GM19463 (cell line): ENCODE results near the gene CALB2.
A peak's percentile ranks its signal among the peaks of the same experiment; 100 is the strongest.

Experiments
- ATAC-seq: cut with Tn5 transposase; IDR thresholded peaks from one replicate; pipeline ENCODE4 v1.9.1; 2021; ENCODE audit warnings: mild to moderate bottlenecking, moderate library complexity; ENCODE audit not compliant: unreplicated experiment

The CALB2 gene

DNA sequence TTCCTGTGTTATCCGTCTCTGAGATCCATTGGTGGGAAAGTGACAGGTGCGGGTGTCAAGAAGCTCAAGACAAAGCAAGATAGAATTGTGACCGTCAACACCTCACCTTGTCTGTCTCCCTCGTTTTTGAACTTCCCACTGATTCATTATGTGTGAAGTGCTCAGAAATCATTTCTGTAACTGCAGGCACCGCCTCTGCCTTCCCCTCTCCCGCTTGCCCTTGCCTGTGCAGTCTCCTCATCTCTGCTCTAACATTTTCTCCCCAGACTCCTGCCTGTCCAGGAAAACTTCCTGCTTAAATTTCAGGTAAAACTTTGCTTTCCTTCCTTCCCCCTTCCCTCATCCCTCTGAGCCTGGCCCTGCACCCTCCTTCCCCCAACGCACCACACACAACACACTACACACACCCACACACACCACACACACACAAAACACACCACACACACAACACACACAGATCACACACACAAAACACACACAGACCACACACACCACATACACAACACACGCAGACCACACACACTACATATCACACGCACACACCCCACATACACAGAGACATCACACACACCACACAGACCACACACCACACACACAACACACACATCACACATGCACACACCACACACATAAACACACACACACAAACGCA is 25.7 kb downstream of the CALB2 start:
- no peak for ATAC-seq

GRCh38 chr16:71387045-71387871 is 28.7 kb downstream of the CALB2 start:
- no peak for ATAC-seq

- ATAC-seq, result no peak
Observed at GRCh38 chr16:71389330-71389729, 30.8 kb downstream of the CALB2 start.

DNA sequence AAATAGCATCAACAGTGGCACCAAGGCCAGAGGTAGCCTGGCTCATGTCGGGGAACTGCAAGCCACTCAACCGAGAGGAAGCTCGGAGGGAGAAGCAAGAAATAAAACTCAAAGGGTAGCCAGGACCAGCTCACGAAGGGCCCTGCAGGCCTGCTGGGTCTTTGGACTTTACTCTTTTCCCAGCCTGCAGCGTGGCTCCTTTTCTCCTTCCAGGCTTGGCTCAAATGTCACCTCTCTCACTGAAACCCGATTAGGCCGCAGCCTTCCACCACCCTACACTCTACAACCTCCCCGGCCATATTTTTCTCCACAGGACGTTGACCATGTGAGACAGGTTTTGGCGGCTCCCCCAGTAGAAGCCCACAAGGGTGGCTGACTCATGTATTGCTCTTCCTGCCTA is 38.1 kb downstream of the CALB2 start:
- no peak for ATAC-seq

DNA sequence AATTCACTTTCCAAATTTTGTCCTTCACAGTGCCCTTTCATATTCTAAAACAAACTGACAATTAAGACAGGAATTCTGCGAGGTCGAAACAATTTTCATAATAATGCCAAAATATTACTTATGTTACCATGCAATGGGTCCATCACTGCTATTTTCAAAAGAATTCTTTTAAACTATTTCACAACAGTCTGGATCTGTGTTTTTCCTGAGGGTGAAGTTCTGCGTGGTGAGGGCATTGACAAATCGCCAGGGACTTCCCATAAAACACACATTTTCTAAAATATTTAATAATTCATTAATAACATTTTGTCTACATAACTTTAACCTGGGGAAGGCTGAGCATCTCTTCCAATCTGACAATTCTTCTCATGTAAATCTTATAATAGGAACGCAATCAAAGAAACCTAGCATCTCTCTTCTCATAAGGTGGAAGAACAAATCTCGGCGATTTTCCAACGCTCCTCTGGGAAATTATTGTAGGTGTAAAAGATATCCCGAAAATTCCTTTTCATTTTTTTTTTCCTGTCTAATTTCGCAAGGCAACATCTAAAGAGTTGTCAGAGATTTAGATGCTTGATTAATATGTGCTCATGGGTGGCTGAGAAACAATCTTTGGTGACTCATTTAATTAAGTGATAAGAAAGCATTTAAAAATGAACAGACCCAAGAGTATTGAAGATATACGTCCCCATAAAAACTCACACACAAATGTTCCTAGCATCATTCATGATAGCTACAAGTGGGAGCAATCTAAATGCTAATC is 41.5 kb downstream of the CALB2 start:
- ATAC-seq, result no peak

DNA sequence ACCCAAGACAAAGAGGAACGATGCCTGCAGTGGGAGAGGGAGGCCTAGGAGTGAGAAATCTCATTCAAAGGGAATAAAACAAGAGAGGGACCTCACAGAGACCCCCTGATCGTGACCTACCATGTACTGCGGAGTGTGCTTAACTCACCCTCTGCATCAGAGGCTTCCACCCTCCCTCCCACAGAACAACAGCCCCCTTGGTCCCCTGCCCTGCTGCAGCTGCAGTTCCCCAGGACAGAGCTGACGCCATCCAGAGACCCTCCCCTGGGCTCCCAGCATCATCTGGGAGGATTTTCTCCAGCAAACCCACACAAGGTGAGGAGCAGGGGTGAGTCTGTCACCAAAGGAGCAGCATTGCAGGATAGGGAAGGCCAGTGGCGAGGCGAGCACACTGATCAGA is 43.5 kb downstream of the CALB2 start:
- ATAC-seq, result no peak

DNA sequence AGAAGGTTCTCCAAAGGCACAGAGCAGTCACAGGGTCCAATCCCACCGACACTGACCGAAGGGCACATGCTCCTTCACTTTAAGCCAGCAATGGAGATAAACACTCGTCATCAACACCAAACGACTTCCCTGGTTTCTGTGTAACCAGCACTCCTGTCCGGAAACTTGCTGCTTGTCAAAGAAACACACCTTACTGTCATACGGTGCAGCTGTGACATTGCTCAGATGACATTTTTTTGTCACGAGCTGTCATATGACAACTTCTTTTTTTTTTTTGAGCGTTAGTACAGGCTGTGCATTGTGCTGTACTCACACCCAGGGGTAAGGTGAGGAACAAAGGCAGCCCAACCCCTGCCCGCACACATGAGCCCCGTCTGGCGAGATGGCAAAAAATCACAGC is 44.2 kb downstream of the CALB2 start:
- ATAC-seq, result no peak

- ATAC-seq, result no peak
Observed at GRCh38 chr16:71404364-71404763, 45.8 kb downstream of the CALB2 start.

GRCh38 chr16:71406316-71406715 is 47.8 kb downstream of the CALB2 start:
- no peak for ATAC-seq

DNA sequence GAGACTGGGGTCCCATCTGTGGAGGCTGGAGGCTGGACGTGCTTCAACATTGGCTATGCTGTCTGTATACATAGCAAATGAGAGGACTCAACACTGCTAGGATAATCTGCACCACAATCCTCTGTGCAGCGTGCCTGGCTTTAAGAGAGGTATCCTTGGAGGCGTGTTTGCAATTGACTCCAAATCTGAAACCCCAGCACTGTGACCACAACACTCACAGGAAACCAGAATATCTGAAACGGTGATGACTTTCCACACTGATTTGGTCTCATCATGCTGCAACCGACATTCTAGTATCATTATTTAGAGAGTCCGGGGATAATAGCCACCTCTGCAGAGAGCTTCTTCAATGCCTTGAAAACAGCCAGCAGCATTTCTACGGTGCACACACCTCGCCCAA is 48.2 kb downstream of the CALB2 start:
- no peak for ATAC-seq

DNA sequence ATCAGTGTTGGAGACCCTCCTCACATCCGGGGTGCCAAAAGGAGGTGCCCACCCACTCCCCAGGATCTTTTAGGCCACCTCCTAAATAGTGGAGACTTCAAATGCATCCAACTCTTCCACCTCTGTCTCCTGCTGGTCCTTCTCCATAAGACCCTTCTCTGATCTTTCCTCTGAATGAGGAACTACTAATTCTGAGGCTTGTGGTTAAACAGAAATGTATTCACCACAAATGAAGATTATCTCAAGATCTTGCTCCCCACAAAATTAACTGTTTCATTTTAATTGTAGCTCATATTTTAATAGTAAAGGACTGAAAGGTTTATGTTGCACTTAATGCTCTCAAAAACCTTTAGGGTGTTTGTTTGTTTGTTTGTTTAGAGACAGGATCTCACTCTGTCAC is 49.2 kb downstream of the CALB2 start:
- ATAC-seq, result no peak

- no peak for ATAC-seq
Observed at GRCh38 chr16:71408536-71408935, 50.0 kb downstream of the CALB2 start.

DNA sequence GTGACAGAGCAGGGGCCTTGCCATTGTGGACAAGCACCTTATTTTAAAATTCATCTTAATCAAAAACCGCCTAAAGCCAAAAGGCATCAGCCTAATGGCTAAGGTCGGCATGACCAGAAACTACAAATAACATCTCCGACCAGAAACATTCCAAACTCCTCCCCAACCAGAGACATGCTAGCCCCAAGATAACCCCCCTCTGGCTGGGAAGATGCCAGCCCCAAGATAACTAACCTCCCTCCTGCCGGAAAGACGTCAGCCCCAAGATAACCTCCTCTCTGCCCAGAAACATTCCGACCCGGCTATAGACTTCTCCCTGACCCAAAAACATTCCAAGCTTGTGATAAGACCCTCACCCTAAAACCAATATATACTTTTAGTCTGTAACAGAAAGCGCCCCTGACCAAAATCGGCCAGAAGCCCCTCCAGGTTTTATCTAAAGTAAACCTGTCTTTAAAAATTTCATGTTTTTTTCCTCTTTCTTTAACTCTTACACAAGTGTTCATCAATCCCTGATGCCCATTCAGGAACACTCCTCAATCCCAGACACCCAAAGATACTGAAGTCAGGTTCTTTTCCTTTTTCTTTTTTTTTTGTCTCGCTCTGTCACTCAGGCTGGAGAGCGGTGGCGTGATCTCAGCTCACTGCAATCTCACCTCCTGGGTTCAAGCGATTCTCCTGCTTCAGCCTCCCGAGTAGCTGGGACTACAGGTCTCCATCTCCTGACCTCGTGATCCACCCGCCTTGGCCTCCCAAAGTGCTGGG is 50.7 kb downstream of the CALB2 start:
- ATAC-seq, result no peak

- no peak for ATAC-seq
Observed at GRCh38 chr16:71410146-71410545, 51.6 kb downstream of the CALB2 start.

GRCh38 chr16:71412270-71413160 is 54.0 kb downstream of the CALB2 start:
- ATAC-seq, result peak; percentile 58

DNA sequence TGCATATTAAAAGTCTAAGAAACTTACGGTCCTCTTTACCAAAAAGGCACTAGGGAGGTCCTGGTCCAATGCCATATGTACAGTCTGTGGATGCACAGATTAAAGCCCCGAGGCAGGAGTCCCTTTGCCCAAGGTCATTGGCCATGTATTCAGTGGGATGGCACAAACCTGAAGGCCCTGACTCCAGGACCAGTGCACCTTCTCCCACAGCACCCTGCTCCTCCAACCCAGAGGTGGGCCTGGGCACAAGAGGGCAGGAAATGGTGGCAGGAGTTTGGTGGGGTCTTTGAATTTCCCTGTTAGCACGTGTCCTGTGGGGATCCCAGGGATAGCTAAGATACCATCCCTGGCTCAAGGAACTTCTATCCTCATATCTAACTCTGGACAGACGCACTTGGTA is 54.8 kb downstream of the CALB2 start:
- no peak for ATAC-seq

DNA sequence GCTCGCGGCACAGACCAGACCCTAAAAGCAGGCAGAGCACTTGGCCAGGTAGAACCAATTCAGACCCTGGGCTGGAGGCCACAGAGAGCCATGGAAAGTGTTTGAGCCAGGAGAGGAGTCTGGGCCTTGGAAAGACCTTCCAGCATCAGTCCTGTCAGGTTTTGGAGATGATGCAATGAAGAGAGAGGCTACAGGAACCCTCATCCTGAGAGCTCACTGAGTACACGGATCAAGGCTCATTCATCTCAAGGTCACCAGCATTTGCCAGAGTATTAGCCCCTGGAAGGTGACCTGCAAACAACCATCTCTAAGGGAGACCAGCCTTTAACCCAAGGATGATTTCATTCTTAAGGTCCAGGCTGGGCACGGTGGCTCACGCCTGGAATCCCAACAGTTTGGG is 55.5 kb downstream of the CALB2 start:
- no peak for ATAC-seq

GRCh38 chr16:71421911-71422310 is 63.4 kb downstream of the CALB2 start:
- ATAC-seq, result no peak

- no peak for ATAC-seq
Observed at GRCh38 chr16:71423016-71423415, 64.5 kb downstream of the CALB2 start.

- ATAC-seq, result no peak
Observed at GRCh38 chr16:71423865-71424264, 65.3 kb downstream of the CALB2 start.
